Neural progenitor cell (in vitro differentiated cells): ENCODE results near the gene BMP2K. TPM values are rescaled to one million over a fixed set of nuclear protein-coding genes. Genes with fewer than 3 reads are reported as not detected.

Source experiments
- DNase-seq: peaks from one replicate; pipeline ENCODE4 v3.0.0-alpha.2; 2016; ENCODE audit warnings: low spot score
- H2AFZ ChIP-seq: fragments of 200-600 bp; sonication (generic); replicated peaks from 2 replicates; pipeline ENCODE4 v1.6.1; 2016; ENCODE audit warnings: antibody characterized with exemption
- H3F3A ChIP-seq: fragments of 200-600 bp; sonication (generic); 2 replicates; pipeline ENCODE4 v1.6.1; 2016; ENCODE audit warnings: antibody characterized with exemption, low read depth
- H3K27ac ChIP-seq: fragments of 200-600 bp; sonication (generic); 2 replicates; pipeline ENCODE4 v1.5.1; 2016; ENCODE audit warnings: mild to moderate bottlenecking
- H3K27me3 ChIP-seq: fragments of 200-600 bp; sonication (generic); 2 replicates; pipeline ENCODE4 v1.6.1; 2016; ENCODE audit warnings: mild to moderate bottlenecking, moderate library complexity
- H3K36me3 ChIP-seq: fragments of 200-600 bp; sonication (generic); 2 replicates; pipeline ENCODE4 v1.5.1; 2016
- H3K4me1 ChIP-seq: fragments of 200-600 bp; sonication (generic); 2 replicates; pipeline ENCODE4 v1.6.1; 2016; ENCODE audit warnings: mixed run types
- H3K4me2 ChIP-seq: fragments of 200-600 bp; sonication (generic); 2 replicates; pipeline ENCODE4 v1.6.1; 2016
- H3K4me3 ChIP-seq: fragments of 200-600 bp; sonication (generic); 2 replicates; pipeline ENCODE4 v1.5.1; 2016
- H3K79me2 ChIP-seq: fragments of 200-600 bp; sonication (generic); 2 replicates; pipeline ENCODE4 v1.6.1; 2016; ENCODE audit warnings: low read depth
- H3K9ac ChIP-seq: fragments of 200-600 bp; sonication (generic); 2 replicates; pipeline ENCODE4 v1.6.1; 2016
- H3K9me3 ChIP-seq: fragments of 200-600 bp; sonication (generic); 2 replicates; pipeline ENCODE4 v1.5.1; 2016; ENCODE audit warnings: low read depth
- H4K20me1 ChIP-seq: fragments of 200-600 bp; sonication (generic); 2 replicates; pipeline ENCODE4 v1.6.1; 2016; ENCODE audit warnings: low read depth
- H3K27ac Mint-ChIP-seq: 3 replicates; pipeline ENCODE4 v1.8.0; 2021; ENCODE audit warnings: mixed read lengths
- H3K27me3 Mint-ChIP-seq: 2 replicates; pipeline ENCODE4 v1.8.0; 2022; ENCODE audit warnings: low read depth, mild to moderate bottlenecking, inconsistent platforms, moderate library complexity, mixed read lengths; ENCODE audit not compliant: insufficient read depth
- H3K36me3 Mint-ChIP-seq: 3 replicates; pipeline ENCODE4 v1.8.0; 2021; ENCODE audit warnings: mixed read lengths
- H3K4me1 Mint-ChIP-seq: 3 replicates; pipeline ENCODE4 v1.8.0; 2021; ENCODE audit warnings: mixed read lengths
- H3K4me3 Mint-ChIP-seq: 3 replicates; pipeline ENCODE4 v1.8.0; 2021; ENCODE audit warnings: mild to moderate bottlenecking, moderate library complexity, mixed read lengths
- H3K9me3 Mint-ChIP-seq: 3 replicates; pipeline ENCODE4 v1.8.0; 2020; ENCODE audit warnings: mixed read lengths
- CTCF ChIP-seq: fragments of 200-600 bp; sonication (generic); IDR thresholded peaks from 2 replicates; pipeline ENCODE4 v1.5.1; 2017; ENCODE audit warnings: antibody characterized with exemption, mild to moderate bottlenecking
- EZH2 ChIP-seq: fragments of 200-600 bp; sonication (generic); IDR thresholded peaks from 2 replicates; pipeline ENCODE4 v1.6.1; 2017; ENCODE audit warnings: antibody characterized with exemption, mild to moderate bottlenecking, moderate library complexity
- EZH2phosphoT487 ChIP-seq: fragments of 200-600 bp; sonication (generic); IDR thresholded peaks from 2 replicates; pipeline ENCODE4 v1.6.1; 2017; ENCODE audit warnings: antibody characterized with exemption
- total RNA-seq: library from RNA; depleted of rRNA; stranded (reverse); fragments of >200 nt; gene quantifications from 2 replicates; pipeline ENCODE4 v1.2.3, GENCODE V29; 2015; ENCODE audit warnings: low replicate concordance

BMP2K gene
- total RNA-seq, 1 donor from 2014 or later: 62.0 TPM

GRCh38 chr4:78899302-78899701 is 123.2 kb downstream of the BMP2K start:
- H3K27ac Mint-ChIP-seq: no peak overlapping the region
- DNase-seq: no peak
- no peak overlapping the region for H3K4me2 ChIP-seq
- H3F3A ChIP-seq: no peaks in the 10 kb centered on the region
- H3K4me3 Mint-ChIP-seq: no peak overlapping the region
- peaks cover 2% of the 10 kb centered on the region for H3K36me3 Mint-ChIP-seq
- peaks cover 3% of the 10 kb centered on the region for H3K4me1 Mint-ChIP-seq
- H4K20me1 ChIP-seq: no peaks in the 10 kb centered on the region
- TF ChIP-seq EZH2phosphoT487 (no peak), CTCF (no peak), EZH2 (no peak)
- no peaks in the 10 kb centered on the region for H3K79me2 ChIP-seq
- H2AFZ ChIP-seq: no peak overlapping the region
- no peaks in the 10 kb centered on the region for H3K9me3 ChIP-seq
- H3K9me3 Mint-ChIP-seq: no peaks in the 10 kb centered on the region
- H3K27ac ChIP-seq: no peak overlapping the region
- no peak overlapping the region for H3K9ac ChIP-seq
- no peaks in the 10 kb centered on the region for H3K27me3 ChIP-seq
- H3K4me1 ChIP-seq: no peaks in the 10 kb centered on the region
- H3K27me3 Mint-ChIP-seq: no peaks in the 10 kb centered on the region
- no peaks in the 10 kb centered on the region for H3K36me3 ChIP-seq
- no peak overlapping the region for H3K4me3 ChIP-seq

GRCh38 chr4:78901882-78902281 is 125.7 kb downstream of the BMP2K start:
- no peaks in the 10 kb centered on the region for H3K36me3 ChIP-seq
- H3K4me2 ChIP-seq: no peak overlapping the region
- no peaks in the 10 kb centered on the region for H3K36me3 Mint-ChIP-seq
- TF ChIP-seq EZH2phosphoT487: no peak
- no peak for TF ChIP-seq EZH2
- TF ChIP-seq CTCF: no peak
- no peak overlapping the region for H3K27ac Mint-ChIP-seq
- H3K9me3 Mint-ChIP-seq: no peaks in the 10 kb centered on the region
- no peak overlapping the region for H2AFZ ChIP-seq
- H3F3A ChIP-seq: no peaks in the 10 kb centered on the region
- H3K27me3 Mint-ChIP-seq: no peaks in the 10 kb centered on the region
- no peak overlapping the region for H3K4me3 Mint-ChIP-seq
- no peak overlapping the region for H3K27ac ChIP-seq
- DNase-seq: no peak
- H3K4me3 ChIP-seq: no peak overlapping the region
- H3K79me2 ChIP-seq: no peaks in the 10 kb centered on the region
- peaks cover 3% of the 10 kb centered on the region for H3K4me1 Mint-ChIP-seq
- no peak overlapping the region for H3K9ac ChIP-seq
- H3K9me3 ChIP-seq: no peaks in the 10 kb centered on the region
- H4K20me1 ChIP-seq: no peaks in the 10 kb centered on the region
- H3K4me1 ChIP-seq: no peaks in the 10 kb centered on the region
- H3K27me3 ChIP-seq: no peaks in the 10 kb centered on the region

GRCh38 chr4:78902298-78902697 is 126.1 kb downstream of the BMP2K start:
- no peak for DNase-seq
- Histone ChIP-seq H3K79me2 (no peaks in the 10 kb centered on the region), H3K36me3 (no peaks in the 10 kb centered on the region), H3F3A (no peaks in the 10 kb centered on the region), H3K27me3 (no peaks in the 10 kb centered on the region), H2AFZ (no peak overlapping the region), H3K27ac (no peak overlapping the region), H3K9me3 (no peaks in the 10 kb centered on the region), H3K4me1 (no peaks in the 10 kb centered on the region), H3K4me3 (no peak overlapping the region), H4K20me1 (no peaks in the 10 kb centered on the region), H3K9ac (no peak overlapping the region), H3K4me2 (no peak overlapping the region)
- no peak for TF ChIP-seq EZH2phosphoT487
- no peak for TF ChIP-seq EZH2
- TF ChIP-seq CTCF: no peak
- peaks cover 3% of the 10 kb centered on the region for H3K4me1 Mint-ChIP-seq
- no peak overlapping the region for H3K4me3 Mint-ChIP-seq
- peaks cover under 1% of the 10 kb centered on the region for H3K36me3 Mint-ChIP-seq
- no peaks in the 10 kb centered on the region for H3K9me3 Mint-ChIP-seq
- no peaks in the 10 kb centered on the region for H3K27me3 Mint-ChIP-seq
- no peak overlapping the region for H3K27ac Mint-ChIP-seq

- Histone ChIP-seq H3K27me3 (no peaks in the 10 kb centered on the region), H3K79me2 (no peaks in the 10 kb centered on the region), H3K36me3 (no peaks in the 10 kb centered on the region), H3F3A (no peaks in the 10 kb centered on the region), H3K27ac (no peak overlapping the region), H3K9me3 (no peaks in the 10 kb centered on the region), H2AFZ (no peak overlapping the region), H3K4me3 (no peak overlapping the region), H4K20me1 (no peaks in the 10 kb centered on the region), H3K4me2 (no peak overlapping the region), H3K4me1 (no peaks in the 10 kb centered on the region), H3K9ac (no peak overlapping the region)
- Mint-ChIP-seq H3K27me3 (no peaks in the 10 kb centered on the region), H3K4me3 (no peak overlapping the region), H3K36me3 (peaks cover 2% of the 10 kb centered on the region), H3K4me1 (peaks cover 3% of the 10 kb centered on the region), H3K9me3 (no peaks in the 10 kb centered on the region), H3K27ac (no peak overlapping the region)
- TF ChIP-seq EZH2 (no peak), CTCF (no peak), EZH2phosphoT487 (no peak)
- DNase-seq: no peak
Measured at GRCh38 chr4:78904143-78904542, 128.0 kb downstream of the BMP2K start.
